GM18526 (cell line): Measurements from ENCODE around the gene USP21.

Source experiments
- POLR2A ChIP-seq: IDR thresholded peaks from 3 replicates; pipeline ENCODE4 v1.6.1; 2011; ENCODE audit not compliant: insufficient read length; ENCODE audit errors: extremely low read depth

Gene USP21

DNA sequence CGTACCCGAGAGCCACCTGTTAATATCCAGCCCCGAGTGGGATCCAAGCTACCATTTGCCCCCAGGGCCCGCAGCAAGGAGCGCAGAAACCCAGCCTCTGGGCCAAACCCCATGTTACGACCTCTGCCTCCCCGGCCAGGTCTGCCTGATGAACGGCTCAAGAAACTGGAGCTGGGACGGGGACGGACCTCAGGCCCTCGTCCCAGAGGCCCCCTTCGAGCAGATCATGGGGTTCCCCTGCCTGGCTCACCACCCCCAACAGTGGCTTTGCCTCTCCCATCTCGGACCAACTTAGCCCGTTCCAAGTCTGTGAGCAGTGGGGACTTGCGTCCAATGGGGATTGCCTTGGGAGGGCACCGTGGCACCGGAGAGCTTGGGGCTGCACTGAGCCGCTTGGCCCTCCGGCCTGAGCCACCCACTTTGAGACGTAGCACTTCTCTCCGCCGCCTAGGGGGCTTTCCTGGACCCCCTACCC, 1.4 kb downstream of the USP21 start:
- TF ChIP-seq POLR2A: no peak

DNA sequence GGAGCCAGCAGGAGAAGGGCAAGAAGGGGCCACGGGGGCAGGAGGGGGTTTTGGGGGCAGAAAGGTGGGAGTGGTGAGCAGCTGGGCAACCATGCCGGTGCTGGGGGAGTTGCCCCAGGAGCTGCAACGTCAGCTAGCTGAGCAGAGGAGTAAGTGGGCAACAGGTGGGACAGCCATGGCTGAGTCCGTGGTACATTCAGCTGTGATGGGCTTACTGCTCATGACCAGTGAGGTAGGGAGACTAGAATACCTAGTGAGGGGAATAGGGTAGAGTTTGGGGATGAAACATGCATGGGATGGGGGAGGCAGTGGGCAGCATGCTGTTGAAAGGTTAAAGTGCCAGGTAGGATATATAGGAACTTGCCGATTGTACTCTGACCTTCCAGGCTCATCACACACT, 2.4 kb downstream of the USP21 start:
- no peak for TF ChIP-seq POLR2A

GRCh38 chr1:161162052-161162451, 2.8 kb downstream of the USP21 start:
- TF ChIP-seq POLR2A: no peak

- TF ChIP-seq POLR2A: no peak
Measured at GRCh38 chr1:161162806-161163205, 3.5 kb downstream of the USP21 start.

DNA sequence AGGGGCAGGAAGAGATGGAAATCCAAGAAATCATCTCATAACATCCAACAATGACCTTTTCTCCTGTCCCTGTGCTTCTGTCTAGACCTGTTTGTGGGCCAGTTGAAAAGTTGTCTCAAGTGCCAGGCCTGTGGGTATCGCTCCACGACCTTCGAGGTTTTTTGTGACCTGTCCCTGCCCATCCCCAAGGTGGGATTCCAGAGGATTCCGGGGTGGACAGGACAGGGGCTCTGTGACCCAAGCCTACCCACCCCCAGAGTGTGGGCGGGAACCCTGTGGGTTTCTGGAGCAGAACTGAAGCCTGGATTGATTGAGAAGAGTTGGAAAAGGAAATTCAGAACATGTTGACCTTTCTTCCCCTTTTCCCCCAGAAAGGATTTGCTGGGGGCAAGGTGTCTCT, 4.5 kb downstream of the USP21 start:
- no peak for TF ChIP-seq POLR2A

DNA sequence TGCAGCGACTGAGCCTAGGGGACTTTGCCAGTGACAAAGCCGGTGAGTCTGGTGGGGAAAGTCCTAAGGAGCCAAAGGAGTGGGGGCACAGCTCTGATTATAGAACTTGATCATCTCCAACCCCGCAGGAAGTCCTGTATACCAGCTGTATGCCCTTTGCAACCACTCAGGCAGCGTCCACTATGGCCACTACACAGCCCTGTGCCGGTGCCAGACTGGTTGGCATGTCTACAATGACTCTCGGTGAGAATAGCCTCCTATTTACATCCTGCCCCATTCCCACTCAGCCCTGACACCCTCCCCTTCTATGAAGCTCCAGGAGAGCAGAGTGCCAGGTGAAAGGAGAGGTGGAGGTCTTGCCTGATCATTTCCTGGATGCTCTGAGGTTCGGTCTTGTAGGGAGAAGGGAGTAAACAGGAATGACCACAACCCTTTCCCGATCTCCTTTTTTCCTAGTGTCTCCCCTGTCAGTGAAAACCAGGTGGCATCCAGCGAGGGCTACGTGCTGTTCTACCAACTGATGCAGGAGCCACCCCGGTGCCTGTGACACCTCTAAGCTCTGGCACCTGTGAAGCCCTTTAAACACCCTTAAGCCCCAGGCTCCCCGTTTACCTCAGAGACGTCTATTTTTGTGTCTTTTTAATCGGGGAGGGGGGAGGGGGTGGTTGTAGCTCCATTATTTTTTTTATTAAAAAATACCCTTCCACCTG, 5.8 kb downstream of the USP21 start:
- TF ChIP-seq POLR2A: no peak

GRCh38 chr1:161165742-161166668, 6.7 kb downstream of the USP21 start, which contains the start of gene PPOX:
TSS of gene PPOX (plus strand) at chr1:161166426. CDS start at chr1:161166848, 422 bp downstream.
- peak; percentile 82 for TF ChIP-seq POLR2A

DNA sequence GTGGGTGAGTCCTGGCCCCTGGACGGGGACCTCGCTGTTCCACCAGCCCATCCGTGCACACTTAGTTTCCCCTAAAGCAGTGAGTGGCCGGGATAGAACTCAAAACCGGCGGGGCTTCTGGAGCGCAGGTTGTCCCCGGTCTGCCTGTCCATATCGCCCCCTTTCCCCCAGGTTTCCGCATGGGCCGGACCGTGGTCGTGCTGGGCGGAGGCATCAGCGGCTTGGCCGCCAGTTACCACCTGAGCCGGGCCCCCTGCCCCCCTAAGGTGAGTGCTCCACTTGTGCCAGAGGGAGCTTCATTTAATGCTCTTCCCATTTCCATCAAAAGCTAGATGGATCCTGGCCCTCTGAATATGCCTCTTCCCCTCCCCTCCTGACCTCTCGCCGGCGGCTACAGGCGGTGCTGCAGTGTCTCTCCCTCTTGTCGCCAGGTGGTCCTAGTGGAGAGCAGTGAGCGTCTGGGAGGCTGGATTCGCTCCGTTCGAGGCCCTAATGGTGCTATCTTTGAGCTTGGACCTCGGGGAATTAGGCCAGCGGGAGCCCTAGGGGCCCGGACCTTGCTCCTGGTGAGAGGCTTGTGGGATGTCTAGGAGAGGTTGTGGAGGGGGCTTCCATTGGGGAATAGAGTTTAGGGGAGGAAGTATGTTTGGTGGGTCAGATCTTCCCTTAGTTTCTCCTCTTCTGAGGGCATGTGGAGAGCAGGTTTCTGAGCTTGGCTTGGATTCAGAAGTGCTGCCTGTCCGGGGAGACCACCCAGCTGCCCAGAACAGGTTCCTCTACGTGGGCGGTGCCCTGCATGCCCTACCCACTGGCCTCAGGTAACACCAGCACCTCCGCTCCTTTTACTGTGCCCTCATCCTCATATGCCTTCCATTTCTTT, 7.6 kb downstream of the USP21 start:
- no peak for TF ChIP-seq POLR2A

DNA sequence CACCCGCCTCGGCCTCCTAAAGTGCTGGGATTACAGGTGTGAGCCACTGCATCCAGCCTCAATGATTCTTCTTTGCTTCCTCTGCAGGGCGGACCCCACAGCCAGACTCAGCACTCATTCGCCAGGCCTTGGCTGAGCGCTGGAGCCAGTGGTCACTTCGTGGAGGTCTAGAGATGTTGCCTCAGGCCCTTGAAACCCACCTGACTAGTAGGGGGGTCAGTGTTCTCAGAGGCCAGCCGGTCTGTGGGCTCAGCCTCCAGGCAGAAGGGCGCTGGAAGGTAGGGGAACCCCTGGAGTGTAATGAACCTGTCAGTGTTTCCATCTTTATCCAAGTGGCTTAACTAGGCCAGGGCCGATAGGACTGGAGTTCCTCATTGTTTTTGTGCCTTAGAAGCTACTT, 9.6 kb downstream of the USP21 start:
- TF ChIP-seq POLR2A: no peak

DNA sequence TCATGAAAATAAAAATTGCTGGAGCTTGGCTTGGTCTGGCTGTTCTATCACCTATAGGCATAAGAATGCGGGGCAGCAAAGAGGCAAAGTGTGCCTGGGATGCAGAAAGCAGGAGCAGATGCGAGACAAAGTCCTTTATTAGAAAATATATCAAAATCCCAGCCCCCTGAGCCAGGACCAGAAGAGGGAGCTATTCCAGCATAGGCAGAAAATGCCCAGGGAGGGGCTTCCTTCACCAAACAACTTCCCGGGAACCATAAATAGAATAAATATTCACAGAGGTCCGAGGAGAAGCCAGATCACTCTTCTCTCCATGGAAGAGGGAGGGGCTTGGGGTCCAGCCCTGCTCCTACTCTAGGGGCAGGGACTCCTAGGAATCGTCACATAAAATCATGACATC, 11.9 kb downstream of the USP21 start:
- TF ChIP-seq POLR2A: no peak

DNA sequence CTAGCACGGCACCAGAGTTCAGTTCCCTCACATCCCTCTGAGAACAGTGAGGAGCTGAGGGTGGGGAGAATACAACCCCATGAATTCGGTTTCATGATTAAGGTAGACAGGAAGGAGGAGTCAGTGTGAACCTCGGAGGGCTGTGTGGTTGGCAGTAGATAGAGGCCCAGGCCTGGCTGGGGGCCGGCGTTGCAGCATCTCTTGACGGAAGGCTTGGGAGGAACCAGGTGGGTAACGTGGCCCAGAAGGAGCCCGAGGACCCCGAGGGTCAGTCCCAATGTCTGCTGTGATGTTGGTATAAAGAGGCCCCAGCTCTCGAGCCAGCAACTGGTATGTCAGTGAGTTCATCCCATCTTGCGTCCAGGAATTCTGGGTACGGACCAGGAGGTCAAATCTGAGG, 12.4 kb downstream of the USP21 start:
- no peak for TF ChIP-seq POLR2A

DNA sequence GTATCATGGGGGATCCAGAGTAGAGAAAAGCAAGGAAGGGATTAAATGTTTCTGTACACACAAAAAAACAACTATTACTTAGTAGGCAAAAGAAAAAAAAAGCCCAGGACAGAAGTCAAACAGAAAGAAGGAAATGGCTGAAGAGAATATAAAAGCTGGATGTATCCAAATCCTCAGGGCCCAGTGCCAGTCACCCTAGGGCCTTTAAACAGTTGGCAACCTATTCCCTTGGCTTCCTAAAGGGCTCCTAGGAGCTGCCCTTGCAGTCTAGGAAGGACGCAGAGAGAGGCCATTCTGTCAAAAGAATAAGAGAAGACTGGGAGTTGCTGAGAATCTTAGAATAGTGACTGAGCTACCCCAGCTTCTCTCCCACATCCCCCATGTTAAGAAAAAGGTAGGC, 13.0 kb downstream of the USP21 start:
- no peak for TF ChIP-seq POLR2A

DNA sequence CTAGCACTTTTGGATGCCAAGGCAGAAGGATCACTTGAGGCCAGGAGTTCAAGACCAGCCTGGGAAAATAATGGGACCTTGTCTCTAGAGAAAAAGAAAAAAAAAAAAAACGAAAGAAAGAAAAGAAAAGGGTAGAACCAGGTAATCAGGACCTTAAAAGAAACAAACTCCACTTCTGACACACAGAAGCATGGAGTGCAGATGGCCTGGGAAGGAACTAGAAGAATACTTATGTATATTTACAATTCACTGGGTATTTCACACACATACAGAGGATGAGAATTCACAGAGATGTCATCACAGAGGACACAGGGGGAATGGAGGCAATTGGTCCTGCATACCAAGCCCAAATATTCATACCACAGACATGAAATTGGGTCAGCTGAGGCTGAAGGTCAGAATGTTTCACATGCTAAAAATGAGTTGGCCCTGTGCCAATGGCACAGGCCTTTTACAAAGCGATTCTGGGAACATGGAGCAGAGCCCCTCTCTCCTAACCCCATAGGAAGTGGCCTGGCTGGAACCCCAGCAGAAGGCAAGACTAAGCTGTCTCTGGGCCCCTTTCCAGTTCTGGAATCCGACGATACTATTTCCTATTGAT, 13.6 kb downstream of the USP21 start:
- no peak for TF ChIP-seq POLR2A

GRCh38 chr1:161173711-161174110, 14.4 kb downstream of the USP21 start:
- TF ChIP-seq POLR2A: no peak

DNA sequence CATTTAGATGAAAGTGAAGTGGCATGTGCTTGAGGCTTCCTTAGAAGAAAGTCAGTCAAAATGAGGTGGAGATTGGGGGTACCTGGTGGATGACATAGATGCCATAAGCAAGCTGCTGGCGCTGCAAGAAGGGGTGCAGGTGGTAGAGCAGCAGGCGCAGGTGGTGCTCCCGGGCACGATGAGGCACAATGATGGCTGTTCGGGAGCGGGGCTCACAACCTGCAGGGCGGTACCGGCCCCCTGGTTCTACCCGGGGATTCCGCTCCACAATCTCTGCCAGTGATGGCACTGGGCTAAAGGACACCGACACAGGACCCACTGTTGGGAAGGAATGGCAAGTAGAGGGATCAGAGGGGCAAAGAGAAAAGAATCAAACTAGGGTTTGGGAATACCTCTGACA, 15.6 kb downstream of the USP21 start:
- TF ChIP-seq POLR2A: no peak

DNA sequence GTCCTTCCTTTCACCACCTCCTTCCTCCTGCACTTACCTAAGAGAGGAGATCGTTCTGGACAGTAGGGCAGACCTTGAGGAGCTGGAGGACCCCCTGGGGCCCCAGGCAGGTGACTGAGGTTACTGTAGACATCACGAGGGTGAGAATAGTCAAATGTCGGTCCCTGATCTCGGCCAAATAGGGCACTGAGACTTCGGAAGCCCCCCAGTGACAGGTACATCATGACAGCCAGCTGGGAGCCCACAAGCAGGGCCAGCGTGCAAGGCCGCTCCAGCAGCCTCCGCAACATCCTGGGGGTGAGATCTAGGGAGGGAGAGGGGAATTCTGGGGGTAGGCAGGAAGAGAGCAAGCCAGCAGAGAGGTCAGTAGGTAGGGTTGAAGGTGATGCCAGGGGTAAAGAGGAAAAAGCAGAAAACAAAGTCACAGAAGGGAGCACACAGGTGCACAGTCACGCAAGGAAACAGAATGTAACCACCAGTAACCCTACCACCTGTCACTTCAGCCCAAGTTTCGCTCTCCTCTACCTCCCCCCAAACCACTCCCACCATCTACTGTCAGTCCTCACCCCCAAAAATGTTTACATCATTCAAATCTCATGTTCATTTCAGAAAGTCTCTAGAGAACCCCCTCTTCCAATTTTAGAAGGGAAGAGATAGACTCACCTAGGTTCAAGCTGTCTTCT, 16.6 kb downstream of the USP21 start:
- TF ChIP-seq POLR2A: no peak
